Liver (tissue), 9 donors: Measurements from ENCODE around the gene TSPOAP1. TPM values are rescaled to one million over a fixed set of nuclear protein-coding genes. Genes with fewer than 3 reads are reported as not detected.

ENCODE experiments used
- DNase-seq: peaks from one replicate; pipeline ENCODE4 v3.0.0-alpha.2; 2017; ENCODE audit warnings: low spot score
- H3K27ac ChIP-seq, 2 donors: one replicate each; pipeline ENCODE4 v1.7.0; 2013; ENCODE audit warnings: inconsistent platforms in 2 of 2, low read length in 2 of 2, control low read depth in 1 of 2, low read depth in 1 of 2, mild to moderate bottlenecking in 1 of 2
- H3K27me3 ChIP-seq, 4 donors: one replicate each; pipeline versions ENCODE4 v1.6.1 to v1.7.0; 2013; ENCODE audit warnings: low read length in 3 of 4, inconsistent platforms in 1 of 4, mild to moderate bottlenecking in 1 of 4, moderate library complexity in 1 of 4; ENCODE audit not compliant: control insufficient read depth in 4 of 4, insufficient read depth in 4 of 4
- H3K36me3 ChIP-seq, 4 donors: one replicate each; pipeline versions ENCODE4 v1.6.1 to v1.7.0; 2013; ENCODE audit warnings: low read length in 3 of 4, mild to moderate bottlenecking in 3 of 4, low read depth in 1 of 4, moderate library complexity in 1 of 4; ENCODE audit not compliant: control insufficient read depth in 4 of 4, insufficient read depth in 3 of 4
- H3K4me1 ChIP-seq, 4 donors: one replicate each; pipeline versions ENCODE4 v1.6.1 to v1.7.0; 2013; ENCODE audit warnings: low read length in 3 of 4, mild to moderate bottlenecking in 3 of 4, moderate library complexity in 1 of 4; ENCODE audit not compliant: control insufficient read depth in 4 of 4, insufficient read depth in 4 of 4
- H3K4me3 ChIP-seq, 3 donors: one replicate each; pipeline versions ENCODE4 v1.6.1 to v1.7.0; 2013; ENCODE audit warnings: low read length in 3 of 3, control low read depth in 1 of 3, low read depth in 1 of 3, mild to moderate bottlenecking in 1 of 3
- H3K9ac ChIP-seq, 2 donors: one replicate each; pipeline ENCODE4 v1.7.0; 2013; ENCODE audit warnings: low read length in 2 of 2, mild to moderate bottlenecking in 2 of 2, moderate library complexity in 2 of 2, control low read depth in 1 of 2, low read depth in 1 of 2
- H3K9me3 ChIP-seq, 4 donors: one replicate each; pipeline versions ENCODE4 v1.6.1 to v1.7.0; 2013; ENCODE audit warnings: low read length in 3 of 4; ENCODE audit not compliant: control insufficient read depth in 4 of 4
- EGR1 ChIP-seq, 2 donors: IDR thresholded peaks; 2 replicates each; pipeline ENCODE4 v1.6.1; 2016 to 2018; ENCODE audit warnings: antibody characterized with exemption in 2 of 2, low read depth in 2 of 2
- FOXA1 ChIP-seq: IDR thresholded peaks from 2 replicates; pipeline ENCODE4 v1.6.1; 2016; ENCODE audit warnings: antibody characterized with exemption
- FOXA2 ChIP-seq: IDR thresholded peaks from 2 replicates; pipeline ENCODE4 v1.6.1; 2016; ENCODE audit warnings: antibody characterized with exemption
- GABPA ChIP-seq, 2 donors: IDR thresholded peaks in 1 of 2; conservative IDR thresholded peaks in 1 of 2; 2 replicates each; pipeline ENCODE4 v1.6.1; 2016; ENCODE audit warnings: antibody characterized with exemption in 2 of 2, mild to moderate bottlenecking in 1 of 2, moderate library complexity in 1 of 2
- HNF4A ChIP-seq, 2 donors: conservative IDR thresholded peaks; 2 replicates each; pipeline ENCODE4 v1.6.1; 2016; ENCODE audit warnings: antibody characterized with exemption in 2 of 2, mild to moderate bottlenecking in 2 of 2
- HNF4G ChIP-seq: IDR thresholded peaks from 2 replicates; pipeline ENCODE4 v1.6.1; 2016; ENCODE audit warnings: antibody characterized with exemption
- NR2F2 ChIP-seq: IDR thresholded peaks from 2 replicates; pipeline ENCODE4 v1.6.1; 2016; ENCODE audit warnings: antibody characterized with exemption
- RAD21 ChIP-seq, 2 donors: IDR thresholded peaks; 2 replicates each; pipeline ENCODE4 v1.6.1; 2016; ENCODE audit warnings: antibody characterized with exemption in 2 of 2, mild to moderate bottlenecking in 2 of 2
- RXRA ChIP-seq, 2 donors: IDR thresholded peaks; 2 replicates each; pipeline ENCODE4 v1.6.1; 2017 to 2018; ENCODE audit warnings: antibody characterized with exemption in 2 of 2, mild to moderate bottlenecking in 1 of 2
- SP1 ChIP-seq: IDR thresholded peaks from 2 replicates; pipeline ENCODE4 v1.6.1; 2018; ENCODE audit warnings: antibody characterized with exemption, mild to moderate bottlenecking
- TAF1 ChIP-seq: conservative IDR thresholded peaks from 2 replicates; pipeline ENCODE4 v1.6.1; 2016; ENCODE audit warnings: antibody characterized with exemption, mild to moderate bottlenecking
- YY1 ChIP-seq: IDR thresholded peaks from 2 replicates; pipeline ENCODE4 v1.6.1; 2016; ENCODE audit warnings: antibody characterized with exemption, mild to moderate bottlenecking
- WGBS: extraction: QIAGEN DNeasy Blood & Tissue Kit; methylation state at CpG from one replicate; pipeline ENCODE4 v1.1.7; 2013; 5-methylcytosine and 5-hydroxymethylcytosine counted together
- polyA plus RNA-seq, 2 donors: library from polyadenylated mRNA; stranded (reverse) in 1 of 2; unstranded in 1 of 2; fragments of 200-250 nt in 1 of 2; fragments of >200 nt in 1 of 2; fragmentation: Nextera tagmentation in 1 of 2; extraction: Ambion mirVana in 1 of 2; gene quantifications; one replicate each; pipeline versions ENCODE4 v1.2.1 to v1.2.3, GENCODE V29; 2013 to 2015
- total RNA-seq, 2 donors: library from RNA; depleted of rRNA; stranded (reverse); fragments of >200 nt; gene quantifications; one replicate each; pipeline ENCODE4 v1.2.3, GENCODE V29; 2014
- TF ChIP-seq, protein P1 (sequence below): IDR thresholded peaks from 2 replicates; pipeline ENCODE4 v1.6.1; 2016; ENCODE audit warnings: antibody characterized with exemption
- TF ChIP-seq, protein P2 (sequence below): IDR thresholded peaks from 2 replicates; pipeline ENCODE4 v1.6.1; 2016; ENCODE audit warnings: antibody characterized with exemption
- TF ChIP-seq, protein P3 (sequence below): fragments of 150-350 bp; IDR thresholded peaks from 2 replicates; pipeline ENCODE4 v1.5.1; 2017; ENCODE audit warnings: improper control_type of control experiment, low read depth, low read length; ENCODE audit not compliant: missing input control
- TF ChIP-seq, protein P4 (sequence below): IDR thresholded peaks from 2 replicates; pipeline ENCODE4 v1.6.1; 2016; ENCODE audit warnings: antibody characterized with exemption, mild to moderate bottlenecking
- TF ChIP-seq, protein P5 (sequence below): IDR thresholded peaks from 2 replicates; pipeline ENCODE4 v1.6.1; 2016; ENCODE audit warnings: antibody characterized with exemption
- donor health status: healthy.
- donor health status: healthy.
- donor health status: healthy.
- donor health status: healthy.
- donor health status: healthy.

The TSPOAP1 gene
- total and polyA plus RNA-seq, 4 donors, result 1.5 to 4.6 (median 2.6) TPM

DNA sequence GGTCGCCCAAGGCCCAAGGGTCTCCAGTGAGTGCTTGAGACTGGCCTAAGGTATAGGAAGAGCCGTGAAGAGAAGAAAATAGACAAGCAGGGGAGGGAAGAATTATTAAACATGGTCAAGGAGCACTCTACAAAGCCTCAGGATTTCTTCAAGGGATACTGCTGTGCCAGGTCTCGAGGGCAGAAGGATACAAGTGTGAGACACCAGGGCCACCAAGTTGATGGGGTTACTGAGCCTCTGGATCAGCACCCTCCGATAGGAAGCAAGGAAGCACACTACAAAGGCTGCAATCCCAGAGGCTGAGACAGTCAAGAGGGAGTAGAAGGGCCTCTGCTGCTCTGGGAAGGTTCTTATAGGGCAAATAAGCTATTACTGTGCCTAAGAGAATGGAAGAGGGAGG lies 16.9 kb upstream of the TSPOAP1 start:
- DNase-seq, result no peak
- Histone ChIP-seq H3K9ac (no peak overlapping the region), H3K27ac (no peak overlapping the region), H3K27me3 (no peaks in the 10 kb centered on the region), H3K4me1 (peaks cover 0 to 4% (median 2%) of the 10 kb centered on the region in 4 donors), H3K4me3 (no peak overlapping the region), H3K9me3 (no peaks in the 10 kb centered on the region), H3K36me3 (peaks cover 0 to 58% (median 54%) of the 10 kb centered on the region in 4 donors)
- TF ChIP-seq HNF4G (no peak), YY1 (no peak), FOXA2 (no peak), NR2F2 (no peak), RAD21 (IDR thresholded peaks at IDR 0.05) (no peak), HNF4A (conservative IDR thresholded peaks at IDR 0.05) (no peak), TAF1 (no peak), GABPA (IDR thresholded peaks at IDR 0.05 in 1 of 2, conservative IDR thresholded peaks at IDR 0.05 in 1 of 2) (no peak), RXRA (IDR thresholded peaks at IDR 0.05) (no peak), FOXA1 (no peak), SP1 (no peak), EGR1 (IDR thresholded peaks at IDR 0.05; ENCODE audit: low read depth in 2 of 2) (no peak)
- TF ChIP-seq, protein P1, sequence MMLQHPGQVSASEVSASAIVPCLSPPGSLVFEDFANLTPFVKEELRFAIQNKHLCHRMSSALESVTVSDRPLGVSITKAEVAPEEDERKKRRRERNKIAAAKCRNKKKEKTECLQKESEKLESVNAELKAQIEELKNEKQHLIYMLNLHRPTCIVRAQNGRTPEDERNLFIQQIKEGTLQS, result no peak
- TF ChIP-seq, protein P2, sequence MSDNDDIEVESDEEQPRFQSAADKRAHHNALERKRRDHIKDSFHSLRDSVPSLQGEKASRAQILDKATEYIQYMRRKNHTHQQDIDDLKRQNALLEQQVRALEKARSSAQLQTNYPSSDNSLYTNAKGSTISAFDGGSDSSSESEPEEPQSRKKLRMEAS, result no peak
- TF ChIP-seq, protein P3, sequence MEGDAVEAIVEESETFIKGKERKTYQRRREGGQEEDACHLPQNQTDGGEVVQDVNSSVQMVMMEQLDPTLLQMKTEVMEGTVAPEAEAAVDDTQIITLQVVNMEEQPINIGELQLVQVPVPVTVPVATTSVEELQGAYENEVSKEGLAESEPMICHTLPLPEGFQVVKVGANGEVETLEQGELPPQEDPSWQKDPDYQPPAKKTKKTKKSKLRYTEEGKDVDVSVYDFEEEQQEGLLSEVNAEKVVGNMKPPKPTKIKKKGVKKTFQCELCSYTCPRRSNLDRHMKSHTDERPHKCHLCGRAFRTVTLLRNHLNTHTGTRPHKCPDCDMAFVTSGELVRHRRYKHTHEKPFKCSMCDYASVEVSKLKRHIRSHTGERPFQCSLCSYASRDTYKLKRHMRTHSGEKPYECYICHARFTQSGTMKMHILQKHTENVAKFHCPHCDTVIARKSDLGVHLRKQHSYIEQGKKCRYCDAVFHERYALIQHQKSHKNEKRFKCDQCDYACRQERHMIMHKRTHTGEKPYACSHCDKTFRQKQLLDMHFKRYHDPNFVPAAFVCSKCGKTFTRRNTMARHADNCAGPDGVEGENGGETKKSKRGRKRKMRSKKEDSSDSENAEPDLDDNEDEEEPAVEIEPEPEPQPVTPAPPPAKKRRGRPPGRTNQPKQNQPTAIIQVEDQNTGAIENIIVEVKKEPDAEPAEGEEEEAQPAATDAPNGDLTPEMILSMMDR, result no peak
- TF ChIP-seq, protein P4, sequence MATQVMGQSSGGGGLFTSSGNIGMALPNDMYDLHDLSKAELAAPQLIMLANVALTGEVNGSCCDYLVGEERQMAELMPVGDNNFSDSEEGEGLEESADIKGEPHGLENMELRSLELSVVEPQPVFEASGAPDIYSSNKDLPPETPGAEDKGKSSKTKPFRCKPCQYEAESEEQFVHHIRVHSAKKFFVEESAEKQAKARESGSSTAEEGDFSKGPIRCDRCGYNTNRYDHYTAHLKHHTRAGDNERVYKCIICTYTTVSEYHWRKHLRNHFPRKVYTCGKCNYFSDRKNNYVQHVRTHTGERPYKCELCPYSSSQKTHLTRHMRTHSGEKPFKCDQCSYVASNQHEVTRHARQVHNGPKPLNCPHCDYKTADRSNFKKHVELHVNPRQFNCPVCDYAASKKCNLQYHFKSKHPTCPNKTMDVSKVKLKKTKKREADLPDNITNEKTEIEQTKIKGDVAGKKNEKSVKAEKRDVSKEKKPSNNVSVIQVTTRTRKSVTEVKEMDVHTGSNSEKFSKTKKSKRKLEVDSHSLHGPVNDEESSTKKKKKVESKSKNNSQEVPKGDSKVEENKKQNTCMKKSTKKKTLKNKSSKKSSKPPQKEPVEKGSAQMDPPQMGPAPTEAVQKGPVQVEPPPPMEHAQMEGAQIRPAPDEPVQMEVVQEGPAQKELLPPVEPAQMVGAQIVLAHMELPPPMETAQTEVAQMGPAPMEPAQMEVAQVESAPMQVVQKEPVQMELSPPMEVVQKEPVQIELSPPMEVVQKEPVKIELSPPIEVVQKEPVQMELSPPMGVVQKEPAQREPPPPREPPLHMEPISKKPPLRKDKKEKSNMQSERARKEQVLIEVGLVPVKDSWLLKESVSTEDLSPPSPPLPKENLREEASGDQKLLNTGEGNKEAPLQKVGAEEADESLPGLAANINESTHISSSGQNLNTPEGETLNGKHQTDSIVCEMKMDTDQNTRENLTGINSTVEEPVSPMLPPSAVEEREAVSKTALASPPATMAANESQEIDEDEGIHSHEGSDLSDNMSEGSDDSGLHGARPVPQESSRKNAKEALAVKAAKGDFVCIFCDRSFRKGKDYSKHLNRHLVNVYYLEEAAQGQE, result no peak
- TF ChIP-seq, protein P5, sequence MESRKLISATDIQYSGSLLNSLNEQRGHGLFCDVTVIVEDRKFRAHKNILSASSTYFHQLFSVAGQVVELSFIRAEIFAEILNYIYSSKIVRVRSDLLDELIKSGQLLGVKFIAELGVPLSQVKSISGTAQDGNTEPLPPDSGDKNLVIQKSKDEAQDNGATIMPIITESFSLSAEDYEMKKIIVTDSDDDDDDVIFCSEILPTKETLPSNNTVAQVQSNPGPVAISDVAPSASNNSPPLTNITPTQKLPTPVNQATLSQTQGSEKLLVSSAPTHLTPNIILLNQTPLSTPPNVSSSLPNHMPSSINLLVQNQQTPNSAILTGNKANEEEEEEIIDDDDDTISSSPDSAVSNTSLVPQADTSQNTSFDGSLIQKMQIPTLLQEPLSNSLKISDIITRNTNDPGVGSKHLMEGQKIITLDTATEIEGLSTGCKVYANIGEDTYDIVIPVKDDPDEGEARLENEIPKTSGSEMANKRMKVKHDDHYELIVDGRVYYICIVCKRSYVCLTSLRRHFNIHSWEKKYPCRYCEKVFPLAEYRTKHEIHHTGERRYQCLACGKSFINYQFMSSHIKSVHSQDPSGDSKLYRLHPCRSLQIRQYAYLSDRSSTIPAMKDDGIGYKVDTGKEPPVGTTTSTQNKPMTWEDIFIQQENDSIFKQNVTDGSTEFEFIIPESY, result no peak
- 94% methylated on average over 4 of the region's 4 CpGs for WGBS
